HepG2 (cell line): ENCODE measurements around the gene UNC79.

Source experiments
- EZH2 ChIP-seq: conservative IDR thresholded peaks from 2 replicates; pipeline ENCODE4 v1.6.1; 2012; ENCODE audit warnings: mild to moderate bottlenecking, low read depth, low read length, moderate library complexity
- MIXL1 ChIP-seq: IDR thresholded peaks from 2 replicates; pipeline ENCODE4 v1.6.1; 2016
- RXRA ChIP-seq: sonication (generic); formaldehyde crosslinking; IDR thresholded peaks from 2 replicates; pipeline ENCODE4 v1.5.1; 2020; ENCODE audit warnings: missing genetic modification reagents
- SYNCRIP ChIP-seq: fragments of 200-400 bp; formaldehyde crosslinking; IDR thresholded peaks from 2 replicates; pipeline ENCODE4 v1.6.1; 2018; ENCODE audit warnings: mild to moderate bottlenecking, low read depth, low read length; ENCODE audit not compliant: insufficient read depth
- ZBTB3 ChIP-seq: sonication (generic); formaldehyde crosslinking; IDR thresholded peaks from 2 replicates; pipeline ENCODE4 v1.4.0; 2020; ENCODE audit warnings: low read depth, mild to moderate bottlenecking, moderate library complexity, missing genetic modification reagents, borderline replicate concordance
- ZC3H4 ChIP-seq: sonication (generic); formaldehyde crosslinking; IDR thresholded peaks from 2 replicates; pipeline ENCODE4 v1.4.0; 2020; ENCODE audit warnings: missing genetic modification reagents, borderline replicate concordance
- TF ChIP-seq, protein P1 (sequence below): sonication (generic); formaldehyde crosslinking; IDR thresholded peaks from 2 replicates; pipeline ENCODE4 v1.8.0; 2022; ENCODE audit warnings: mild to moderate bottlenecking, missing genetic modification reagents; ENCODE audit not compliant: insufficient replicate concordance
- TF ChIP-seq, protein P2 (sequence below): sonication (generic); formaldehyde crosslinking; IDR thresholded peaks from 2 replicates; pipeline ENCODE4 v1.4.0; 2020; ENCODE audit warnings: missing genetic modification reagents
- TF ChIP-seq, protein P3 (sequence below): IDR thresholded peaks from 2 replicates; pipeline ENCODE4 v1.6.1; 2016; ENCODE audit warnings: low read depth
- TF ChIP-seq, protein P4 (sequence below): sonication (generic); formaldehyde crosslinking; IDR thresholded peaks from 2 replicates; pipeline ENCODE4 v1.9.0; 2021; ENCODE audit warnings: missing genetic modification reagents, borderline replicate concordance

DNA sequence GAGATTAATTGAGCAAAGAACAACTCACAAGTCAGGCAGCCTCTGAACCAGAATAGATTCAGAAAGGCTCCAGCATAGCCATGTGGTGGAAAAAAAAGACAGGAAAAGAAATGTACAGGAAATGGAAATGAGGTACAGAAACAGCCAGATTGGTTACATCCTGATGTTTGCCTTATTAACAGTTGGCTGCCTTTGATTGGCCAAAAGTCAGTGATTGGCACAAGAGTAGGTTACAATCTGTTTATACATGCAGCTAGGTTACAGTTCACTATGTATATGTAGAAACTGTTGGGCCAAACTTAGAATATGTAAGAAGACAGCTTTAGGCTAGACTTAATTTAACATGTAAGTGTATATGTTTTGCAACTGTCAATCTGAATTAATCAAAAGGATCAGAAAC is 118.9 kb downstream of the UNC79 start:
- TF ChIP-seq, protein P1, sequence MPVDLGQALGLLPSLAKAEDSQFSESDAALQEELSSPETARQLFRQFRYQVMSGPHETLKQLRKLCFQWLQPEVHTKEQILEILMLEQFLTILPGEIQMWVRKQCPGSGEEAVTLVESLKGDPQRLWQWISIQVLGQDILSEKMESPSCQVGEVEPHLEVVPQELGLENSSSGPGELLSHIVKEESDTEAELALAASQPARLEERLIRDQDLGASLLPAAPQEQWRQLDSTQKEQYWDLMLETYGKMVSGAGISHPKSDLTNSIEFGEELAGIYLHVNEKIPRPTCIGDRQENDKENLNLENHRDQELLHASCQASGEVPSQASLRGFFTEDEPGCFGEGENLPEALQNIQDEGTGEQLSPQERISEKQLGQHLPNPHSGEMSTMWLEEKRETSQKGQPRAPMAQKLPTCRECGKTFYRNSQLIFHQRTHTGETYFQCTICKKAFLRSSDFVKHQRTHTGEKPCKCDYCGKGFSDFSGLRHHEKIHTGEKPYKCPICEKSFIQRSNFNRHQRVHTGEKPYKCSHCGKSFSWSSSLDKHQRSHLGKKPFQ (CRISPR knock-in tag): no peak
- TF ChIP-seq ZC3H4 (CRISPR knock-in tag) (no peak), SYNCRIP (no peak), EZH2 (no peak), RXRA (CRISPR knock-in tag) (no peak), MIXL1 (CRISPR knock-in tag) (no peak), ZBTB3 (no peak)
- TF ChIP-seq, protein P2, sequence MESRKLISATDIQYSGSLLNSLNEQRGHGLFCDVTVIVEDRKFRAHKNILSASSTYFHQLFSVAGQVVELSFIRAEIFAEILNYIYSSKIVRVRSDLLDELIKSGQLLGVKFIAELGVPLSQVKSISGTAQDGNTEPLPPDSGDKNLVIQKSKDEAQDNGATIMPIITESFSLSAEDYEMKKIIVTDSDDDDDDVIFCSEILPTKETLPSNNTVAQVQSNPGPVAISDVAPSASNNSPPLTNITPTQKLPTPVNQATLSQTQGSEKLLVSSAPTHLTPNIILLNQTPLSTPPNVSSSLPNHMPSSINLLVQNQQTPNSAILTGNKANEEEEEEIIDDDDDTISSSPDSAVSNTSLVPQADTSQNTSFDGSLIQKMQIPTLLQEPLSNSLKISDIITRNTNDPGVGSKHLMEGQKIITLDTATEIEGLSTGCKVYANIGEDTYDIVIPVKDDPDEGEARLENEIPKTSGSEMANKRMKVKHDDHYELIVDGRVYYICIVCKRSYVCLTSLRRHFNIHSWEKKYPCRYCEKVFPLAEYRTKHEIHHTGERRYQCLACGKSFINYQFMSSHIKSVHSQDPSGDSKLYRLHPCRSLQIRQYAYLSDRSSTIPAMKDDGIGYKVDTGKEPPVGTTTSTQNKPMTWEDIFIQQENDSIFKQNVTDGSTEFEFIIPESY (CRISPR knock-in tag): no peak
- TF ChIP-seq, protein P3, sequence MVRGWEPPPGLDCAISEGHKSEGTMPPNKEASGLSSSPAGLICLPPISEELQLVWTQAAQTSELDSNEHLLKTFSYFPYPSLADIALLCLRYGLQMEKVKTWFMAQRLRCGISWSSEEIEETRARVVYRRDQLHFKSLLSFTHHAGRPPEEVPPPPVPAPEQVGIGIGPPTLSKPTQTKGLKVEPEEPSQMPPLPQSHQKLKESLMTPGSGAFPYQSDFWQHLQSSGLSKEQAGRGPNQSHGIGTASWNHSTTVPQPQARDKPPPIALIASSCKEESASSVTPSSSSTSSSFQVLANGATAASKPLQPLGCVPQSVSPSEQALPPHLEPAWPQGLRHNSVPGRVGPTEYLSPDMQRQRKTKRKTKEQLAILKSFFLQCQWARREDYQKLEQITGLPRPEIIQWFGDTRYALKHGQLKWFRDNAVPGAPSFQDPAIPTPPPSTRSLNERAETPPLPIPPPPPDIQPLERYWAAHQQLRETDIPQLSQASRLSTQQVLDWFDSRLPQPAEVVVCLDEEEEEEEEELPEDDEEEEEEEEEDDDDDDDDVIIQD (CRISPR knock-in tag): no peak
- TF ChIP-seq, protein P4, sequence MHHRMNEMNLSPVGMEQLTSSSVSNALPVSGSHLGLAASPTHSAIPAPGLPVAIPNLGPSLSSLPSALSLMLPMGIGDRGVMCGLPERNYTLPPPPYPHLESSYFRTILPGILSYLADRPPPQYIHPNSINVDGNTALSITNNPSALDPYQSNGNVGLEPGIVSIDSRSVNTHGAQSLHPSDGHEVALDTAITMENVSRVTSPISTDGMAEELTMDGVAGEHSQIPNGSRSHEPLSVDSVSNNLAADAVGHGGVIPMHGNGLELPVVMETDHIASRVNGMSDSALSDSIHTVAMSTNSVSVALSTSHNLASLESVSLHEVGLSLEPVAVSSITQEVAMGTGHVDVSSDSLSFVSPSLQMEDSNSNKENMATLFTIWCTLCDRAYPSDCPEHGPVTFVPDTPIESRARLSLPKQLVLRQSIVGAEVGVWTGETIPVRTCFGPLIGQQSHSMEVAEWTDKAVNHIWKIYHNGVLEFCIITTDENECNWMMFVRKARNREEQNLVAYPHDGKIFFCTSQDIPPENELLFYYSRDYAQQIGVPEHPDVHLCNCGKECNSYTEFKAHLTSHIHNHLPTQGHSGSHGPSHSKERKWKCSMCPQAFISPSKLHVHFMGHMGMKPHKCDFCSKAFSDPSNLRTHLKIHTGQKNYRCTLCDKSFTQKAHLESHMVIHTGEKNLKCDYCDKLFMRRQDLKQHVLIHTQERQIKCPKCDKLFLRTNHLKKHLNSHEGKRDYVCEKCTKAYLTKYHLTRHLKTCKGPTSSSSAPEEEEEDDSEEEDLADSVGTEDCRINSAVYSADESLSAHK (CRISPR knock-in tag): no peak
